Sigmoid colon (tissue), 4 donors: ENCODE measurements around the gene FDXR.

Source experiments
- CTCF ChIP-seq, 4 experiments: fragments of 450-650 bp in 3 of 4; fragments of 200-600 bp in 1 of 4; IDR thresholded peaks; one replicate each; pipeline ENCODE4 v1.5.1; 2016 to 2019; ENCODE audit warnings: antibody characterized with exemption in 4 of 4, mild to moderate bottlenecking in 3 of 4, moderate library complexity in 2 of 4
- EP300 ChIP-seq, 4 donors: sonication (generic); formaldehyde crosslinking; IDR thresholded peaks; one replicate each; pipeline ENCODE4 v1.6.1; 2017; ENCODE audit warnings: antibody characterized with exemption in 4 of 4
- POLR2AphosphoS5 ChIP-seq, 4 donors: sonication (generic); formaldehyde crosslinking; IDR thresholded peaks; one replicate each; pipeline ENCODE4 v1.6.1; 2017; ENCODE audit warnings: antibody characterized with exemption in 4 of 4

- TF ChIP-seq EP300 (IDR thresholded peaks at IDR 0.05) (no peak), CTCF (IDR thresholded peaks at IDR 0.05) (peak in 3 of 4 experiments; percentile 12 to 58 (median 37)), POLR2AphosphoS5 (IDR thresholded peaks at IDR 0.05) (no peak)
Observed at GRCh38 chr17:74842599-74843351, 30.0 kb downstream of the FDXR start.
